Measurements from ENCODE around the gene CDK6. TPM values are rescaled to one million over a fixed set of nuclear protein-coding genes. Genes with fewer than 3 reads are reported as not detected.

The CDK6 gene
- total RNA-seq, 4 donors from 2014 or later, result 9.5 to 21.4 (median 15.9) TPM

DNA sequence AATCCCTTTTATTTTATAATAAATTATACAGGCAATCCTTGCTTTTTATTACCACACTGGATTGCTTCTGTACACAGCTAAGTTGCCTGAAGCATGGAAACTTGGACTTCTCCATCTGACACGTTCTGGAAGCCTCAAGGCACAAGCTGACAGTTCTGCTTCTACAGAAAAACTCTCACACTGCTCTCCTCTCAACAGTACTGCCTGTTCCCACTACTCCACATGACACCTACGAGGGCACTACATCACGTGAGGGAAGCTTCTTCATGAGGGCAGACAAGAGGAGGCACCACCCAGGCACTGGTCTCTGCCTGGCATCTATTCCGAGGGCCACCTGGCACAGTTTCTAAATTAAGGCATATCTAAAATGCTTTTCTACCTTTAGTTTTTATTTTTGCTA, 229.4 kb downstream of the CDK6 start:
- no peak for TF ChIP-seq CTCF (IDR thresholded peaks at IDR 0.05; ENCODE audit: low read depth)

GRCh38 chr7:92603089-92603445, 233.3 kb downstream of the CDK6 start:
- no peak for TF ChIP-seq CTCF (IDR thresholded peaks at IDR 0.05; ENCODE audit: low read depth)

DNA sequence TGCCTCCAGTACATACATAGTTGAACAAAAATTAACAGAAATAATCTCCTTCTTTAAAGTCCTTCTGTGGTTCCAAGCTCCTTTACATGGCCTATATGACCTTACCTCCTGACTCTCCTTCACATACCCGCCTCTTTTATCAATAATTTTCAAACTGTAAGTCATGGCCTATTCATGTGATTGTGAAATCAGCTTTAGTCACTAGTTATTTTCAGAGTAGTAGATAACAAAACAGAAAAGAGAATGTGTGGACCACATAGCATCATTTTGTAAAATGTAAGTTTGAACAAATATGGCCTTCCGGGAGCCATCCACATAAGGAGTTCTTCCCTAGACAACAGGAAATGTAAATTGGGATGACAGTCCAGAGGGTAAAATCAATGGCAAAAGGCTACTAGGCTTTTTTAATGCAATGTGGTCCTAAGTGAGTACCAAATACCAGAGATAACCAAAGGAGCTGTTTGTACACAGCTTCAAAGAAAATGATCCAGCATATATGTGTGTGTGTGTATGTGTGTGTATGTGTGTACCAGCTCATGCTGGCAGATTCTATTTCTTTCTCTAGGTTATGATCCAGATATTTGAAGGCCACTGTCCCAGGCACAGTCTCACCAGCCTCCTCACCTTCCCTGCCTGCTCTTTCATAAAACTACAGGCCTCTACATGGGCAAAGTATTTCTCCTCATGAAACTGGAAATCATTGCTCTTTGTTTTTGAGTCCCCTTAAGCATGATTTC, 233.9 kb downstream of the CDK6 start:
- TF ChIP-seq CTCF (IDR thresholded peaks at IDR 0.05; ENCODE audit: low read depth), result no peak

GRCh38 chr7:92598310-92598981, 237.9 kb downstream of the CDK6 start:
- TF ChIP-seq CTCF (IDR thresholded peaks at IDR 0.05; ENCODE audit: low read depth), result no peak

GRCh38 chr7:92595281-92595680, 241.1 kb downstream of the CDK6 start:
- TF ChIP-seq CTCF (IDR thresholded peaks at IDR 0.05; ENCODE audit: low read depth), result no peak

DNA sequence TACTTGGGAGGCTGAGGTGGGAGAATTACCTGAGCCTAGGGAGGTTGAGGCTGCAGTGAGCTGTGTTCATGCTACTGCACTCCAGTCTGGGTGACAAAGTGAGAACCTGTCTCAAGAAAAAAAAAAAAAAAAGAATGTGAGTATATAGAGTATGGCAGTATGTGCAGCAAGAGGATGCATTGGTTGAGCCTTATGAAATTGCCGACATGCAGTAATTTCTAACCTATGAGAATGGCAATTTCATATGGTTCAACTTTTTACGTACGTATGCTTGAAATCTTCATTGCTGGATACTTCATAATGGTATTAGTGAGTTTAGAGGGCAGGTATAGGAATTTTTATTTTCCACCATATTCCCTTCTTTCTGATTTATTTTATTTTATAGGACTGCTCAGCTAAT, 241.6 kb downstream of the CDK6 start:
- no peak for TF ChIP-seq CTCF (IDR thresholded peaks at IDR 0.05; ENCODE audit: low read depth)

DNA sequence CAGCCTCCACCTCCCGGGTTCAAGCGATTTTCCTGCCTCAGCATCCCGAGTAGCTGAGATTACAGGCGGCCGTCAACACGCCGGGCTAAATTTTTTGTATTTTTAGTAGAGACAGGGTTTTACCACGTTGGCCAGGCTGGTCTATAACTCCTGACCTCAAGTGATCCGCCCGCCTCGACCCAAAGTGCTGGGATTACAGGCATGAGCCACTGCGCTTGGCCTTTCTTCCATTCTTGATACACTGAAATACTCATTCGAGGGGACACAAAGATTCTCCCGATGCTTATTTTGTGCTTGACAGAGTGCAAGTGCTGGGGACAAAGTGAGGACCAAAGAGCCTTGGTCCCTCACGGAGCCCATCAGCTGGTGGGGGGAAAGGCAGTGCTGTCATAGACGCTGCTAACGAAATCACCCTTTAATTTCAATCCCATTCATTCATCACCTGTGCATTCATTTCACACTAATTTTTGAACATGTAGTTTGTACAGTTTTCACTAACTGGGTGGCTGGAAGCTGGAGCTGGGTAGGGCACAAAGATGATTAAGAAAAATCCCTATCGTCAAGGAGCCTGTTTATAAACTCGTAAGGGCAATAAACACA, 245.6 kb downstream of the CDK6 start:
- no peak for TF ChIP-seq CTCF (IDR thresholded peaks at IDR 0.05; ENCODE audit: low read depth)
